ENCODE data around the gene PKP2.
"Not testable (repeated sequence)": the region's sequence is repeated elsewhere in the genome, so short reads cannot be mapped to it uniquely, and the experiment has no call there.

The PKP2 gene

GRCh38 chr12:32861658-32862057 lies 34.9 kb downstream of the PKP2 start:
- not testable (repeated sequence) for DNase-seq (ENCODE audit: low read depth in 2 of 2)

GRCh38 chr12:32860192-32860591 lies 36.4 kb downstream of the PKP2 start:
- no peak for DNase-seq (ENCODE audit: low read depth in 2 of 2)

GRCh38 chr12:32859389-32859788 lies 37.2 kb downstream of the PKP2 start:
- DNase-seq (ENCODE audit: low read depth in 2 of 2) = no peak

DNA sequence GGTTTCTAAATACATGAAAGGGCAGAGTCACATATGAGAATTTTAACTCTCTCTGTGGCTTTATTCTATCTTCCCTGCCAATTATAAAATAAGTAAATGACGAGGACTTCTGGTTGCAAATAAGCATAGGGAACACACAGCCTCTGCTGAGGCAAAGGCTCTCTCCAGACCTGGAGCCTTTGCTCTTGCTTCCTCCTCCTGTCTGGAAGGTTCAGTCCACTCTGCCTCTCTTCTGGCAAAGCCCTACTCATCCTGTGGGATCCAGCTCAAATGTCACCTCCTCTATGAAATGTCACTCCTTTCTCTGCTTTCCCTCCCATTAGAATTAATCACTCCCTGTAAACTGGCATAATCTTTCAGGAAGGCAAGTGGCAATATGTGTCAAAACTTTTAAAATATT lies 41.9 kb downstream of the PKP2 start:
- DNase-seq (ENCODE audit: low read depth in 2 of 2) = no peak

DNA sequence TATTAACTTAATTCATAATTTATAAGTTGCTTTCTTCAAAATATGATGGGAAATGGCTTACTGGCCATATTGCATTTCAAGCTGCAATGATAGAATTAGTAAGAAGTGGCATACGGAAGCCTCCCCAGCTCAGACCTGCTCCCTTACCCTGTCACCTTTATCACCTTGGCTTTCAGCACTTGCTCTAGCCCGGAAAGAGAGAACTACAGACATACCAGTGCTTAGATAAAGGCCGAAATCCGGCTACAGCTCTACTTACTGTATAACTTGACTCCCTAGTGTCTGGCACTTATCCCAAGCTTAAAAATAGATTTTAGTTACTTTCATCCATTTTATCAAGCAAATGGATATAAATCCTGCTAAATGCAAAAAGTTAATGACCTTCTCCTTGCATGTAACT lies 42.5 kb downstream of the PKP2 start:
- no peak for DNase-seq (ENCODE audit: low read depth in 2 of 2)

GRCh38 chr12:32847287-32847686 lies 49.3 kb downstream of the PKP2 start:
- no peak for DNase-seq (ENCODE audit: low read depth in 2 of 2)

DNA sequence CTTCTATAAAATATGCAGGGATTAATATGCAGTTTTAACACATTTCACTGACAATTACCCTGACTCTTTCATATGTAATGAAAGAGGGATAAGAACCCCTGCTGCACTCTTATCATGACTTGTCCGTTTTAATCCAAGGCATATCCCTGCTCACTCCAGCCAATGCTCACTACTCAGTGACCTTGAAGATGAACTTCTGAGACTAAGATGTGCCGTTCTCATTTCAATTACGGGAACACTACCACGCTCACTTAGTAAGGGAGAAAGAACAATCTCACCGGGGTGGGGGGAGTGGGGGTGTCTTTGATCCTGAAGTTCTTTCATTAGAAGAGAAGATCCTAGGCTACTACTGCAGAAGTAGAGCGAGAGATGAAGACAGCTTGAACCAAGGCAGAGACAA lies 50.5 kb downstream of the PKP2 start:
- DNase-seq (ENCODE audit: low read depth in 2 of 2) = no peak

DNA sequence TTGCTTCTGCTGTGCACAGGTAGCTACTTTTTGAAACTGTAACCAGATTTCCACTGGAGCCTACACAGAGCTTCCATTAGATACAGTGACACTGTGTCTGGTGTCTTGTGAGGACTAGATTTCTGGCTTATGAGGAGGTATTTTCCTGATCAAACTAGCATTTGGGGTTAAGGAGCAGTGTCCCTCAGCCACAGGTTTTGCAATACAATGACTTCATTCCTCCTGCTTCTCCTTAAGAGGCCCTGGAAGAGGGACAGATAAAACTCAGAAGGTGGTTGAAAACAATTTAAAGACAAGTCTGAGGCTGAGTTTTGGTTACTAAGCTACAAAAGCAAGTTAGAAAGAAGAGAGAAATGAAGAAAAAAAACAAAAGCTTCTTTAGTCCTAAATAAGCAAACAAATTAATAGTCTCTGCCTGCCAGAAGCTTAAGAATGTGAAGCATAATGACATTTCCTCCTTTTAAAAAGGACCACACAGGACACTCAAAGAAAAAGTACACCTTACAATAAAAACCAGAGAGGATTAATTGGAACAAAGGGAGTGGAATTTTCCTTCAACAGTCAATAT lies 53.0 kb downstream of the PKP2 start:
- DNase-seq (ENCODE audit: low read depth in 2 of 2) = no peak

DNA sequence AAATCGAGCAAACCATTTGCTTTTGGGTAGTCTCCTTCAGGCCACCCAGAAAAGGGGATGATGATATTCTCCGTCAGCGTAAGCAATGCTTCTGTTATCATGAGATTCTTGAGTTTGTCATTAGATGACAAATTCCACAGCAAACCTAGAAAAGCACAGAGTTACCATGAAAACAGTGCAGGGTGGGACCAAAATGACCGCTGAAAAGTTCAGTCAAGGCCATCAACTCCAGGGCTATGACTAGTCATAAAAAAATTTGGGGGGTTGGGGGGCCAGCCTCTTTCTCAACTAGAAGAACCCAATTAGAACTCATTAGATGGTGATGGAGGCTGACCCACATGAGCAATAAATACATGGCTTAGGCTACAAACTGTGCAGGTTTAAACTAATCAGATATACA lies 55.5 kb downstream of the PKP2 start:
- DNase-seq (ENCODE audit: low read depth in 2 of 2) = no peak

DNA sequence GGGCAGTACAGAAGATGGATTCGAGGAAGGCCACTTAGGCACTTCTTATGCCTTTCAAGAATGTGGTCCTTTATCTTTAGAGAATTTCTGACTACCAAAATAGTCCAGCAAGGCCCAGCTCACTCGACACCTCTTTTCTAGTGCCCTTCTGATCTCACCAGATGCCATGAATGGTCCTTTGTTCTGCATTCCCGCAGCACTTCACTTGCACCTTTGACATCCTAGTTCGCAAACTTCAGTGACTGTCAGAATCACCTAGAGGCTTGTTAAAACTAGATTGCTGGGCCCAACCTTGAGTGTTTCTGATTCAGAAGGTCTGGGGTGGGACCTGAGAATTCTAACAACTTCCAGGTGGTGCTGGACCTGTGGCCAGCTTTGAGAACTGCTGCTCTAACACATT lies 56.7 kb downstream of the PKP2 start:
- DNase-seq (ENCODE audit: low read depth in 2 of 2) = no peak

DNA sequence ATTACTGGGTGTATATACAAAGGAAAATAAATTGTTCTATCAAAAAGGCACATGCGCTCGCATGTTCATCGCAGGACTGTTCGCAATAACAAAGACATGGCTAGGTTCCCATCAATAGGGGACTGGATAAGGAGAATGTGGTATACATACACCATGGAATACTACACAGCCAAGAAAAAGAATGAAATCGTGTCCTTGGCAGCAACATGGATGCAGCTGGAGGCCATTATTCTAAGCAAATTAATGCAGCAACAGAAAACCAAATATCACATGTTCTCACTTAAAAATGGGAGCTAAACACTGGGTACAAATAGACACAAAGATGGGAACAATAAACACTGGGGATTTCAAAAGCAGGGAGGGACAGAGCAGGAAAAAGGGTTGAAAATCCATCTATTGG lies 58.6 kb downstream of the PKP2 start:
- DNase-seq (ENCODE audit: low read depth in 2 of 2) = no peak

DNA sequence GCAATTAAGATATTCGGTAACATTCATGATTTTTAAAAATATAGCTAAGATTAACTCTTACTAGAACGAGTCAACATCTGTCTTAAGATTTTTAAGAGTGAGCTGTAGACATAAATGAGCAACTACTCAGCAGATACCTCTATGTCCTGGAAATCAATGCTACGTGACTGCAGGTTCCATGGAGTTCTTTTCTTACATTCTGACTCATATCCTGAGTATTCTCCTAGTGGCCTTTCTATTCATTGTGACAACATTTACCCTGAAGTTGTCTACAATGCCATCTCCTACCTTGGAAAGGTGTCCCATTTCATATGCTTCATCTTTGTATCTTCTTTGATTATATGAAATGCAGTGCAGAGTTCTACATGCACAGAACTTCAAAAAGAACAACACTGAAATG lies 59.9 kb downstream of the PKP2 start:
- no peak for DNase-seq (ENCODE audit: low read depth in 2 of 2)

DNA sequence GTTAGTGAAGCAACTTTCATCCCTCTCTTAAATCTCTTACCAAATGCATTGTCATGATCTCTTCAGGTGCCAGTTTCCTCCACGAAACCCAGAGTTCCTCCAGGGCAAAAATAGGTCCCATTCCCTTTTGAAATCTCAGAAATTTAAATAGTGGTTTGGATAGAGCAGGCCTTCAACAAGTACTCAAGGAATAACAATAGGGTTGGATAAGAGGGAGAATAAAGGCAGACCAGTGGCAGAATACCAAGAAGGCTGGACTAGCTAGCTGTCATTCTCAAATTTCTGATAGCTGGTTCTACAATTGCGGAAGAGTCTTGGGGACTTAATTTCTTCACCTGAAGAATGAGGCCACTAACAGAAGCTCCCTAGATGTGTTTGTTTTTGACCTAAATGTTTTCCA lies 62.5 kb downstream of the PKP2 start:
- no peak for DNase-seq (ENCODE audit: low read depth in 2 of 2)

DNA sequence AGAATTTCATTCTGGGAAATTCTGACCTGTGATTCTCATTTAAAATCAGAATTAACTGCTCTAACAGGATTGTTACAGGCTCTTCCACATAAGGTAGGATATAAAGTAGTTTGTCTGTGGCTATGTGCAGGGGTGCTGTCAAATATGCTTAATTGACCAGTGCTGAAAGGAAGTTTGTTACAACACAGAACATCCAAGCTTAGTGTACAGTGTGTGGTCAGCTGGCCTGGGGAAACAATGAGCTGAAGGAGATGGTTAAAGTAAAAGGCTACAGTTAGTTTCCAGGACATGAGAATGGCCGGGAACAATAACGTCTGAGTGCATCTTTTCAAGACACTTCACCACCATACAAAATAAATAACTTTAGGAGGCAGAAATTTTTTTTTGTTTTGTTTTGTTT lies 68.0 kb downstream of the PKP2 start:
- DNase-seq (ENCODE audit: low read depth in 2 of 2) = no peak

GRCh38 chr12:32828120-32828519 lies 68.5 kb downstream of the PKP2 start:
- no peak for DNase-seq (ENCODE audit: low read depth in 2 of 2)

GRCh38 chr12:32826807-32827412 lies 69.7 kb downstream of the PKP2 start:
- no peak for DNase-seq (ENCODE audit: low read depth in 2 of 2)

DNA sequence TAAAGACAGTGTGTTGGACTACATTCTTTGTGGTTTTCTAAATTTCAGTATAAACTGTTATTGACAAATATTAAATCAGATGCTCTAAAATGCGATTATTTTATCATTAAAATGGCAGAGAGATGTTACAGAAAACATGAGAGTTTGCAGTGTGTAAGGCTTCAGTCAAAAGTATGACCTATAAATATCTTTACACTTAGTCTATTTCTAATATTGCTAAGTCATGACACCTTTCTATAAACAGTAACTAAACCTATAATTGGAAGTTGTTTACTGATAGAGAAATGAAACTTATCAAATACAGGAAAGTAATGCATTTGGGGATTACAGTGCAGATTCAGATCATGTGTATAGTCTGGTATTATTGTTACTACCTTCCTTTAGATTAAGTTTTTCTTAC lies 72.0 kb downstream of the PKP2 start:
- no peak for DNase-seq (ENCODE audit: low read depth in 2 of 2)

DNA sequence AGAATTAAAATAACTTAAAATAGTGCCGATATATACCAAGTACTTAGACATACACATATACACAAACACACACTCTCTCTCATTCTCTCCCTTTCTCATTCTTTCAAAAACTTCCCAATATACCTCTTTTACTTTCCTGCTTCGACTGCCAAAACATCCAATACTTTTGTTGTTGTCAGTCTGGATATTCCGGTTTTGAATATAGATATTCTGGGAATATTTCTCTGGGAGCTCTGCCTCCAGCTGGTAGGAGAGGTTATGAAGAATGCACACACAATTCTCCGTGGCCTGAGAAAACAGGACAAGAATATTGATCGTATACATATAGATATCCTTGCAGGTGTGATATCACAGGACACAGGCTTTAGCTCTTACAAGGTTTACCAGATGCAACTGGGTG lies 74.2 kb downstream of the PKP2 start:
- no peak for DNase-seq (ENCODE audit: low read depth in 2 of 2)

GRCh38 chr12:32821710-32822109 lies 74.9 kb downstream of the PKP2 start:
- DNase-seq (ENCODE audit: low read depth in 2 of 2) = no peak

- no peak for DNase-seq (ENCODE audit: low read depth in 2 of 2)
Observed at GRCh38 chr12:32821293-32821692, 75.3 kb downstream of the PKP2 start.

GRCh38 chr12:32820376-32820931 lies 76.1 kb downstream of the PKP2 start:
- DNase-seq (ENCODE audit: low read depth in 2 of 2) = no peak

DNA sequence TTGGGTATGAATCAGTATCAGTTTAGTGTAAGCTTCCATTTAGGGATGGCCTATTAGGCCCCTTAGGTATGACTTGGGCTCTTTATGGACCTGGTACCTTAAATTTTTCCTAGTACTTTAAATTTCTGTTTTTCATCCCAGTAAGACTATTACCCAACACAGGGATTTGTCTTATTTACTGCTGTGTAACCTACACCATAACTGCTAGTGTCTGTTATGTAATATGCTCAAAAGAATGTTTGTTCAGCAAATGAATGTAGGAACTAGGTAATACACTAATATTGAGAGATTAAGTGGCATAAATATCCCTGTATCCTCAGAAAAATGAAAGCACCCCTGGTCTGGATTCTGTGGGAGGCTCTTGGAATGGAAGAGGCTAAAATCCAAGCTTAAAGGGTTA lies 77.2 kb downstream of the PKP2 start:
- DNase-seq (ENCODE audit: low read depth in 2 of 2) = no peak

- DNase-seq (ENCODE audit: low read depth in 2 of 2) = no peak
Observed at GRCh38 chr12:32811686-32812392, 84.7 kb downstream of the PKP2 start.
